Measurements from ENCODE around the gene VSIG1.

DNA sequence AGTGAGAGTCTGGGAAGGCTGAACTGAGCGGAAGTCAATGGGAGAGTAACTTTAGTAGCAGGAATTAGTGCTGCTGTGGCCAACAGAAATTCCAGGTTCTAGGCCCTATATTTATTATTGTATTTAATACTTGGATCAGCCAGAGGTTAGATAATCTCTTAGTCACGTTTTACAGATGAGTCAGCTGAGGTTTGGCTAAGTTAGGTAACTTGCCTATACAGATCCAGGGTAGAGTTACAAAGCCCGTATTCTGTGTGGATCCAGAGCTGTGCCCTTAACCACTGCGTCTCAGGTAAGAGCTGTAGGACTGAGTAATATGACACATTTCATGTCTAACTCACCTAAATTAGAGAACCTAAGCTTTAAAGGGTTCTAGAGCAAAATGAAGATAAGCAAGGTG lies 26.0 kb downstream of the VSIG1 start:
- TF ChIP-seq RAD21 (IDR thresholded peaks at IDR 0.05; ENCODE audit: insufficient read depth, low read depth, low read length) (no peak), NFYB (IDR thresholded peaks at IDR 0.05; ENCODE audit: insufficient read depth, low read depth, low read length) (no peak), CEBPB (IDR thresholded peaks at IDR 0.05; ENCODE audit: borderline replicate concordance in 1 of 2, low read depth in 2 of 2, low read length in 2 of 2) (no peak), SRF (IDR thresholded peaks at IDR 0.05; ENCODE audit: low read depth in 2 of 2, low read length in 2 of 2) (no peak), SMAD5 (IDR thresholded peaks at IDR 0.05; ENCODE audit: low read depth) (no peak)
- TF ChIP-seq, protein P1, sequence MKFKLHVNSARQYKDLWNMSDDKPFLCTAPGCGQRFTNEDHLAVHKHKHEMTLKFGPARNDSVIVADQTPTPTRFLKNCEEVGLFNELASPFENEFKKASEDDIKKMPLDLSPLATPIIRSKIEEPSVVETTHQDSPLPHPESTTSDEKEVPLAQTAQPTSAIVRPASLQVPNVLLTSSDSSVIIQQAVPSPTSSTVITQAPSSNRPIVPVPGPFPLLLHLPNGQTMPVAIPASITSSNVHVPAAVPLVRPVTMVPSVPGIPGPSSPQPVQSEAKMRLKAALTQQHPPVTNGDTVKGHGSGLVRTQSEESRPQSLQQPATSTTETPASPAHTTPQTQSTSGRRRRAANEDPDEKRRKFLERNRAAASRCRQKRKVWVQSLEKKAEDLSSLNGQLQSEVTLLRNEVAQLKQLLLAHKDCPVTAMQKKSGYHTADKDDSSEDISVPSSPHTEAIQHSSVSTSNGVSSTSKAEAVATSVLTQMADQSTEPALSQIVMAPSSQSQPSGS (IDR thresholded peaks at IDR 0.05; ENCODE audit: low read length) = no peak
- TF ChIP-seq, protein P2, sequence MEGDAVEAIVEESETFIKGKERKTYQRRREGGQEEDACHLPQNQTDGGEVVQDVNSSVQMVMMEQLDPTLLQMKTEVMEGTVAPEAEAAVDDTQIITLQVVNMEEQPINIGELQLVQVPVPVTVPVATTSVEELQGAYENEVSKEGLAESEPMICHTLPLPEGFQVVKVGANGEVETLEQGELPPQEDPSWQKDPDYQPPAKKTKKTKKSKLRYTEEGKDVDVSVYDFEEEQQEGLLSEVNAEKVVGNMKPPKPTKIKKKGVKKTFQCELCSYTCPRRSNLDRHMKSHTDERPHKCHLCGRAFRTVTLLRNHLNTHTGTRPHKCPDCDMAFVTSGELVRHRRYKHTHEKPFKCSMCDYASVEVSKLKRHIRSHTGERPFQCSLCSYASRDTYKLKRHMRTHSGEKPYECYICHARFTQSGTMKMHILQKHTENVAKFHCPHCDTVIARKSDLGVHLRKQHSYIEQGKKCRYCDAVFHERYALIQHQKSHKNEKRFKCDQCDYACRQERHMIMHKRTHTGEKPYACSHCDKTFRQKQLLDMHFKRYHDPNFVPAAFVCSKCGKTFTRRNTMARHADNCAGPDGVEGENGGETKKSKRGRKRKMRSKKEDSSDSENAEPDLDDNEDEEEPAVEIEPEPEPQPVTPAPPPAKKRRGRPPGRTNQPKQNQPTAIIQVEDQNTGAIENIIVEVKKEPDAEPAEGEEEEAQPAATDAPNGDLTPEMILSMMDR (IDR thresholded peaks at IDR 0.05 in 2 of 3, conservative IDR thresholded peaks at IDR 0.05 in 1 of 3; ENCODE audit: control insufficient read depth in 2 of 3, extremely low read depth in 1 of 3, insufficient read depth in 1 of 3, low read depth in 3 of 3, low read length in 3 of 3) = no peak
- TF ChIP-seq, protein P3, sequence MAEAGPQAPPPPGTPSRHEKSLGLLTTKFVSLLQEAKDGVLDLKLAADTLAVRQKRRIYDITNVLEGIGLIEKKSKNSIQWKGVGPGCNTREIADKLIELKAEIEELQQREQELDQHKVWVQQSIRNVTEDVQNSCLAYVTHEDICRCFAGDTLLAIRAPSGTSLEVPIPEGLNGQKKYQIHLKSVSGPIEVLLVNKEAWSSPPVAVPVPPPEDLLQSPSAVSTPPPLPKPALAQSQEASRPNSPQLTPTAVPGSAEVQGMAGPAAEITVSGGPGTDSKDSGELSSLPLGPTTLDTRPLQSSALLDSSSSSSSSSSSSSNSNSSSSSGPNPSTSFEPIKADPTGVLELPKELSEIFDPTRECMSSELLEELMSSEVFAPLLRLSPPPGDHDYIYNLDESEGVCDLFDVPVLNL (IDR thresholded peaks at IDR 0.05; ENCODE audit: low read depth, low read length) = no peak
- TF ChIP-seq, protein P4, sequence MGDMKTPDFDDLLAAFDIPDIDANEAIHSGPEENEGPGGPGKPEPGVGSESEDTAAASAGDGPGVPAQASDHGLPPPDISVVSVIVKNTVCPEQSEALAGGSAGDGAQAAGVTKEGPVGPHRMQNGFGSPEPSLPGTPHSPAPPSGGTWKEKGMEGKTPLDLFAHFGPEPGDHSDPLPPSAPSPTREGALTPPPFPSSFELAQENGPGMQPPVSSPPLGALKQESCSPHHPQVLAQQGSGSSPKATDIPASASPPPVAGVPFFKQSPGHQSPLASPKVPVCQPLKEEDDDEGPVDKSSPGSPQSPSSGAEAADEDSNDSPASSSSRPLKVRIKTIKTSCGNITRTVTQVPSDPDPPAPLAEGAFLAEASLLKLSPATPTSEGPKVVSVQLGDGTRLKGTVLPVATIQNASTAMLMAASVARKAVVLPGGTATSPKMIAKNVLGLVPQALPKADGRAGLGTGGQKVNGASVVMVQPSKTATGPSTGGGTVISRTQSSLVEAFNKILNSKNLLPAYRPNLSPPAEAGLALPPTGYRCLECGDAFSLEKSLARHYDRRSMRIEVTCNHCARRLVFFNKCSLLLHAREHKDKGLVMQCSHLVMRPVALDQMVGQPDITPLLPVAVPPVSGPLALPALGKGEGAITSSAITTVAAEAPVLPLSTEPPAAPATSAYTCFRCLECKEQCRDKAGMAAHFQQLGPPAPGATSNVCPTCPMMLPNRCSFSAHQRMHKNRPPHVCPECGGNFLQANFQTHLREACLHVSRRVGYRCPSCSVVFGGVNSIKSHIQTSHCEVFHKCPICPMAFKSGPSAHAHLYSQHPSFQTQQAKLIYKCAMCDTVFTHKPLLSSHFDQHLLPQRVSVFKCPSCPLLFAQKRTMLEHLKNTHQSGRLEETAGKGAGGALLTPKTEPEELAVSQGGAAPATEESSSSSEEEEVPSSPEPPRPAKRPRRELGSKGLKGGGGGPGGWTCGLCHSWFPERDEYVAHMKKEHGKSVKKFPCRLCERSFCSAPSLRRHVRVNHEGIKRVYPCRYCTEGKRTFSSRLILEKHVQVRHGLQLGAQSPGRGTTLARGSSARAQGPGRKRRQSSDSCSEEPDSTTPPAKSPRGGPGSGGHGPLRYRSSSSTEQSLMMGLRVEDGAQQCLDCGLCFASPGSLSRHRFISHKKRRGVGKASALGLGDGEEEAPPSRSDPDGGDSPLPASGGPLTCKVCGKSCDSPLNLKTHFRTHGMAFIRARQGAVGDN (IDR thresholded peaks at IDR 0.05) = no peak

Measured in GM12878 (cell line).